HK-2 (cell line): ENCODE data around the gene PSTPIP1.
"Not testable (repeated sequence)": the region's sequence is repeated elsewhere in the genome, so short reads cannot be mapped to it uniquely, and the experiment has no call there.

Experiments used
- DNase-seq: peaks from one replicate; pipeline ENCODE4 v3.0.0-alpha.2; 2018; ENCODE audit not compliant: unreplicated experiment

The PSTPIP1 gene

DNA sequence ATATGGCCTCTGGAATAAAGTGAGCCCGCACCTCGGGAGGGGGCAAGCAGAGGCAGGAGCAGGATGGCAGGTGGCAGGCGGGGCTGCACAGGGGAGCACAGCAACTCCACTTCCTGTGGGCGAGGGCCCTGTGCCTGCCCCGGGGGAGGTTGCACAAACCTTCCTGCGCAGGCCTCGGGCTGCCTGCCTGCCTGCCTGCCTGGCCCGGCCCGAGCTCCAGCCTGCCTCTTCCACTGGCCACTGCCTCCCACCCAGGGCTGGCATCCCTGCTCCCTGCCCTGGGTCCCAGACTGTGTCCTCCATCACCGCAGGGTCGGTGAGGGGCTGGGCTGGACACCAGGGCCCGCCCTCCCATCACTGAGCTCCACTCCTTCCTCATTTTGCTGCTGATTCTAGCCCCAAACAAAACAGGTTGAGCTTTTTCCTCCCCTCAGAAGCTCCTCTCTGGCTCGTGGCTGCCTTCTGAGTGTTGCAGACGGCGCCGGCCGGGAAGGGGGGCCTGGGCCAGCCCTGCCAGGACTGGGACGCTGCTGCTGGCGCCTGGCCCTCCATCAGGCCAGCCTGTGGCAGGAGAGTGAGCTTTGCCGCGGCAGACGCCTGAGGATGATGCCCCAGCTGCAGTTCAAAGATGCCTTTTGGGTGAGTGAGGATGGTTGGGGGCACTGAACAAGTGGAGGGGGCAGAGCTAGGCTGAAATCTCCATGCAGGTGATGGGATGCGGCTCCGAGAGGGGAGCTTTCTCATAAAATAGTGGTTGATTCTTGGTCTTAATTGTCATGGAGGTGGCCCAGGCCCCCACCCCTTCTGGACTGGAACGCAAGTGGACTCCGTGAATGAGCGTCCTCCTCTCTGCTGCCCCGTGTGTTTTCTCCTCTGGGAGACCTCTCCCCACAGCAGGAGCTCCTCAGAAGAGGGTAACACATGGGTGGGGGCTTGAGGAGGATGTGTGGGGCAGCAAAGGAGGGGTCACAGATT, at the start of gene PSTPIP1:
PSTPIP1 (plus strand) TSS at position 156 of the 975 bp plus-strand sequence; CDS start at position 604, 448 bp downstream.
- DNase-seq: no peak

DNA sequence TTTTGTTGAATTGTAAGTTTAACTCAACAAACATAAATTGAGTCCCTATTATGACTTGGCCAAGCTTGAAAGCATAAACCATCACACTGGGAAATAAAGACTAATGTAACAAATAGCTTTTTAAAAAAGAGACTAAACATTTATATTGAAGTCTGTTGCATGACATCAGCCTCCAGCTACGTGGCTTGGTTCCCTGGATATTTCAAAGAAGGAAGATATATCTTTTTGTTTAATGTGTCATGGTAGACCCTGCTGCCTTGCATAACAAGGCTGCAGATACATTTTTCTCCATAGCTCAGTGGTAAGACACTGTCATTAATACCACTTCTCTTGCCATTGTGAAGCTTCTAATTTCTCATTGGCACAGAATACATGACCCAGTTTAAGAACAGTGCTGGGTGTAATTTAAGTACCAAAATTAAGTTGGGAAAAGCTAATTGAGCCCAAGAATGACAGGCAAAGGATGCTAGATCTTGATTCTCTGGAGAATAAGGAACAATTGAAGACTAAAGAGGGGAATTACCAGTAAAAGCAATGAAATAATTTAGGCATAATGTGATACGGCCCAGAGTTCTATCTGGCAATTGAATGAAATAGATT, 49.3 kb upstream of the PSTPIP1 start:
- DNase-seq: no peak

DNA sequence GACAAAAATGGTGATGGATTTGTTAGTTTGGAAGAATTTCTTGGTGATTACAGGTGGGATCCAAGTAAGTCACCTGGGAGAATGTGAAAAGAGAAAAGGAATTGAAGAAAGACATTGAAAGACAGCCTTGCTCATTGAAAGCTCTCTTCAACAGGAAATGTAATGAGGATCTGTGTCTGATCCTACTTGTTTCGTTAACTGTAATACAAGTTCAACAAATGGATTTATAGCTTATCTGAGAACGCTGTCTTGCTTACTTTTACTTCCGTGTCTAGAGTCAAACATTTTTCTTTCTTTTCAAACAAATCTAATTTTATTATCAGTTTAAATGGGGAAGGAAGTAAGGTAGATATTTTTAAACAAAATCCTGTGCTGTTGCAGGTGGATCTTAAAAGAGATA, 47.5 kb upstream of the PSTPIP1 start:
- no peak for DNase-seq

DNA sequence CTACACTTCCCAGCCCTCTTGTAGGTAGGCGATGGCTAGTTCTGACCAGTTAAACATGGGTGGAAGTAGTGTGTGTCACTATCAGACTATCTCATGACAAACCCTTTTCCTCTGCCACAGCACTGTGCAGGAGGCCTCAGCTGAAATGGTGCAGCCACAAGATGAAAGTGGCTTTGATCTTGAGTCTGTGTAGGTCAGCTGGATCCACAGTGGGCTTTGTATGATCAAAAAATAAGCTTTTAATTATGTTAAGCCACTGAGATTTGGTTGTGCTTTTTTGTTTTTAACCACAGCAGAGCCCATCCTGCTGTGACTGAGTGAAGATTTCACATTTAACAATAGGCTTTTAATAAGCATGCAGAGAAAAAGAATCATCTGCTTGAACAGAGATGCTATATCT, 43.7 kb upstream of the PSTPIP1 start:
- DNase-seq: no peak

DNA sequence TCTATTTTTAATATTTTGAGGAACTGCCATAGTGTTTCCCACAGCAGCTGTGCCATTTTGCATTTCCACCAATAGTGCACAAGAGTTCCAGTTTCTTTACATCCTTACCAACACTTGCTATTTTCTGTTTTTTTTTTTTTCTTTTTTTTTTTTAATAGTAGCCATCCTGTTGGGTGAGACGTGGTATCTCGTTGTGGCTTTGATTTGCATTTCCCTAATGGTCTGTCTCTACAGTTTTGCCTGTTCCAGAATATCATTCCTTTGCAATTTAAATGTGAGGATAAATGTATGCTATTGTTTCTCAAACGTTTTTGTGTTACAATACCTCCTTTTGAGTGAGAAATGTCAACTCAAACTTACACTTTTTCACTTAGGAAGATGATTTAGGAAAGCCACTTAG, 41.0 kb upstream of the PSTPIP1 start:
- no peak for DNase-seq

DNA sequence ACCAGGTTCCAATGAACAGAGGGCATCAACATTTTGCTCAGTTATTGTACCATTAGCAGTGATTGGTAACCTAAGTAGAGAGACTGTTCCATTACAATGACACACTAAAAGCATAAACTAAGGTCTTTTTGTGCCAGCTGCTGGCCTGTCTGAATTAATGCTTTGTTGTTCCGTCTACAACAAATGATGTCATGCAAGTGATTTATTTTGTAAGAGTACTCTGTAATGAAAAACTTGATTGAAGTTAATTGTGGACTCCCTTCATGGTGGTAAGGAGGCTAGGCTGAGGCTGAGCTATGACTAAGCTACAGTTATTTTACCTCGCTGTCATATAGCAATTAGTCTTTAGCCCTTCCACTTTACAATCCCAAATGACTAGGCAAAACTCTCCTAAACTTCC, 40.2 kb upstream of the PSTPIP1 start:
- no peak for DNase-seq

DNA sequence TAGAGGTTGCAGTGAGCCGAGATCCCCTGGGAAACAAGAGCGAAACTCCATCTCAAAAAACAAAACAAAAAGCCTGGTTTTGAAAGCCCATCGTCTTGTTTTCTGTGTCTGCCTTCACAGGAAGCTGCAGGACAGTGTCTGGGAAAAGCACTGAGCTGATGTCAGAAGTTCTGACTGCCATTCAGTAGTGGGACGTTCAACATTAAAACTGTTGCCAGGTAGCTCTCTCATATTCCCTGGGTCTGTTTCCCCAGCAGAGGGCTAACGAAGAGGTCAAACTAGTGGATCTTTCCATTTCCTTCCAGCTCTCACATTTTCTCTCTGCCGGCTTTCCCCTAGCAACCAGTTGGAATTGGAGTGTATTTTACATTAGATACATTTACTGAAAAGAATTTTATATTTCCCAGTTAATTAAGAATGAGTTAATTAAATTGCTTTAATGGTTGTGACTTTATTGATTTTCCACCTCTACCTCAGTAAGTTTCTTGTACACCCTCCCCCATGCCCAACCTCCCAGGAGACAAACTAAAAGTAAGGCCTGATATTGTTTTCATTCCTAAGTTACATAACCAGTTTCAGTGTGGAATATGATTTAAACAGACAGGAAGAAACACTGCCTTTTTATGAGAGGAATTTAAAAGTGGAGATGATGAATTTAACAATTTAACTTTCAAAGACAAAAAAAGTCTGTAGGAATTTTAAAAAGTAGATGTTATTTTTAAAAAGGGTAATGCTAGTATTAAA, 33.5 kb upstream of the PSTPIP1 start:
- no peak for DNase-seq

DNA sequence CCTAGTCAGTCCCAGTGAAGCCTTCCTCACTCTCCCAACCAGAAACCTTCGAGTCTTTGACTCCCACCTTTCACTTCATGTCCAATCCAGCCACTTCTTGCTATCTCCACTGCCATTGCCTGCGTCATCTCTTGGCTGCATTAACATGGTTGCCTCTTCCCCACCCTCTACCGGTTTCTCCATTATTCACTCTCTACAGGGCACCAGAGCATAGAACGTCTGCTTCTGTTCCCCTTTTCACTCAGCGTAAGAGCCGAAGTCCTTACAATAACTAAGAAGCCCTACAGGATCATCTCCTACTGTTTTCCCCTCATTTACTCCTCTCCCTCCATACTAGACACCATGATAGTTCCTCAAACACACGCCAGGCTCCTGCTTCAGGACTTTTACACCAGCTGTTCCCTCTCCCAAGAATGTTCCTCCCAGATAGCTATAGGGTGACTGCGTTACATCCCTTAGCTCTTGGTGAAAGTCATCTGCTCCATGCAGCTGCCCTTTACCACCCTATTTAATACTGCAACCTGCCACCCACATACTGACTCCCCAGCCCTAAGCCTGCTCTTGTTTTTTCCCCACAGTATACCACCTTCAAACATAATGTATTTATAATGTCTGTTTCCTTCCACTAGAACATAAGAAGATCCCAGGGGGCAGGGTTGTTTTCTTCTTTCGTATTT, 32.5 kb upstream of the PSTPIP1 start:
- no peak for DNase-seq

DNA sequence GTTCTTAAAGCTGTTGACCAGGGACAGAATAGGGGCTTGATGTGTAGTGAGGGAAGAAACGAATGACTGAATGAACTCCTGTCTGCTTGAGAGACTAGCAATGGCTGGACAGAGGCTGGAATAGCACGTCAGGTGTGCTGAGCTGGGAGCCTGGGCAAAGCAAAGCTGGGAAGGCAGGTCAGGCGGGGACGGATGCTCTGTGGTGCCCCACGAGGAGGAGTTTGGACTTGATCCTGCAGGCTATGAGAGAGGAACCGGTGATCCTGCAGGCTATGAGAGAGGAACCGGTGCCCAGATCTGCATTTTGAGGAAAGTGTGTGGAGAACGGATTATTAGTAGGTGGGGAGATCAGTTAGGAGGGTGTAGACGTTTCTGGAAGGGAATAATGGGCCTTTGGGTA, 31.3 kb upstream of the PSTPIP1 start:
- DNase-seq: no peak

DNA sequence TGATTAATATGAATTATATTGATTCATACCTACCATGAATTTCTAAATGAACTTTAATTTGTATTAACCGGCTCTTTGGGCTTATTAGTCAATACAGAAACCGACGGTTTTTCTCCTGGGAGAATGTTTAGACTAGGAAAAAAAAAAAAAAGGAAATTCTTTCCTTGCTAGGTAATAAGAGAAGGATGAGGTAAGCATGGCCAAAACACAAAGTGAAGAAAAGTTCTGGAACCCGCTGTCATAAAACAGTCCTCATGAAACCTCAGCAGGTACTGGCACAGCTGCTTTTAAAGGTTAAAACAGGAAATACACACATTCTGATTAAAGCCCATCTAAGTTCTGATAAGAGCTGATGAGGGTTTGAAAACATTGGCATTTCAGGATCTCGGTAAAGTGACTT, 30.8 kb upstream of the PSTPIP1 start:
- DNase-seq: no peak

DNA sequence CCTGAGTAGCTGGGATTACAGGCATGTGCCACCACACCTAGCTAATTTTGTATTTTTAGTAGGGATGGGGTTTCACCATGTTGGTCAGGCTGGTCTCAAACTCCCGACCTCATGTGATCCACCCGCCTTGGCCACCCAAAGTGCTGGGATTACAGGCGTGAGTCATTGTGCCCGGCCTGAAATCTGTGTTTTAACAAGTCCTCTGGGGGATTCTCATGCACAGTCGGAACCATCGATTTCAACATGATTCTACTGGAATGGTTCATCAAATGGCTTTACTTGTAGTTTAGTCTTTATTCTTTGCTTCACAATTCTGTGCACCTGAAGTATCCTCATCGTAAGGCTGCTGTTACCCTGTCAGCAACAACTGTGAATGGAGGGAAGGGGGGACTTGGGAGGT, 28.9 kb upstream of the PSTPIP1 start:
- not testable (repeated sequence) for DNase-seq

DNA sequence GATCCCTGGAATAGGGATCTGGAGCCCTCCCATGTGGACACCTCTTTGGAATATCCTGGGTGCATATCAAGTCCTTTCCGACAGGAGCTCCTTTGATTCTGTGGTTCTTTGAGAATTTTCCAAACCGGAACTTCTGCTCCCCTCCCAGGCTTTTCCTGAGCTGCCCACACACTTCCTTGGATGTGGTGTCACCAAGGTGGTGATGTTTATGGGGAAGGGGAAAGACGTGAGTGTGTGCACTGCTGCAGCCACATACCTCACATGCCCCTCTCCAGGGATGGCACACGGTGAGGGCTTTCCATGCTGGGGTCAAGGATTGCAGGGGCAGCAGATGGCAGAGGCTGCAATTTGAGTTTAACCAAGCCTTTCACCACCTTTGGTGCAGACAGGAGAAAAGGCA, 27.9 kb upstream of the PSTPIP1 start:
- no peak for DNase-seq

DNA sequence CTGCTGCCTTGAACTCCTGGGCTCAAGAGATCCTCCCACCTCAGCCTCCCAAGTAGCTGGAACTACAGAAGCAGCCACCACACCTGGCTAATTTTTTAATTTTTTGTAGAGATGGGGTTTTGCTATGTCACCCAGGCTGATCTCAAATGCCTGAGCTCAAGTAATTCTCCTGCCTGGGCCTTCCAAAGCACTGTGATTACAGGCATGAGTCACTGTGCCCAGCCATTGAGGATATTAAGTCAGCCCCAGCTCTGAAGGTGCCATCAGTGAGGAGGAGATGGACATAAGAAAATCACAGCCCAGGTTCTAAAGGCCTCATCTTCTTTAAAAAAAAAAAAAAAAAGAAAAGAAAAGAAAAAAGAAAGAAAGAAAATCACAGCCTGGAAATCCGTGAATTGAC, 26.6 kb upstream of the PSTPIP1 start:
- DNase-seq: no peak

DNA sequence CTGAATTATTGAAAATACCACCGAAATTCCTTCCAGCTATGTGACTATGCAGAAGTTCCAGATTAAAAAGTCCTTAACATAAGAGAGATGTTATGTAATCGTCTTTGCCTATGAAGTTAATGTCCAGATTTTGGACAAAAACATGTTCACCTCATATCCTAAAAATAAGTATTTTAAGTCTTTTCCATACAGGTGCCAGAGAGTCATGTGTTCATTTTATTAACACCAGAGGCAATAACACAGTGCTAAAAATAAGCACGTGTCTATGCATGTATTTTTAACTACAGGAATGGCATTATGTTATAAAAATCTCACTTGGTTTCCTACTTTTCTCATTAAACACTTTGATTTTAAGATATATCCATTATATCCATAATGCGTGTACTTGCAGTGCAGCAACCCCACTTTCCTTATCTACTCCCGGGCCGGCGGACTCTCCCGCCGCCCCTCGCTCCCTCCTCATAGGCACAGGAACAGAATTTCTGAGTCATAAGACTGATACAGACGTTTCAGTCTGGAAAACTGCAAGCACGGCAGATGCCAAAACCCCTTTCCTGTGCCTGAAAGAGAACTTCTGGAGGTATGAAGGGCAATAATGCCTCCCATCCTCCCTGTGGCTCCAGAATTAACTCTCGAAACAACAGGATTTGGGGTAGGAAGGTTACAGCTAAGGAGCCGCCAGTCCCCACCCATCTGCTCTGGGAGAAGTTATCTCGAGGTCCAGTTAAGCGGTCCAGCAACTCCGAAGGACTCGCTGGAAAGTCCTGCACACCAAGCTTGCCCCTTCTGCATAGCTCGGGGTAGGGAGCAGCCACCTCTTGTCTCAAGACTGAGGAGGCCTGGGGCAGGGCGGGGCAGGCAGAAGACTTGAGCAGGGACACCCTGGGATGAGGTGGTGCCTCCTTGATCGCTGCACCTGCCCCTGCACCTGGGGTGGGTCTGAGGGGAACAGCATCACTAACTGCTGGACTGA, 22.3 kb upstream of the PSTPIP1 start:
- no peak for DNase-seq

DNA sequence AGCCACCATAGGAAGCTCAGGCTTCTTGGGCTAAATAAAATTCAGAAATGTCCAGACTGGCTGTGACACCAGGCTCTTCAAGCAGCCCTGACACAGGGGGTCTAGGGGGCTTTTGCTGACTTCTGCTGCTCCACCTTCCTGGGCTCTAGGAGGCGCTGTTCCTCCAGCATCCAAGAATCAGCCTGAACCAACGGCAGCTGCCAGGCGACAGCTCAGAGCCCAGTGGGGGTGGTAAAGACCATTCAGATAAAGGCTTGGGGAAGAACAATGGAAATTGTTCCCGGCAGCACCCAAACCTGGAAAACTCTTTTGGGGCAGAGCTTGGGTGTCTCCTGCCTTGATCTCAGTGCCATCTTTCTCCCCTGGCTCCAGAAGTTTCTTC, 21.6 kb upstream of the PSTPIP1 start:
- DNase-seq: no peak

DNA sequence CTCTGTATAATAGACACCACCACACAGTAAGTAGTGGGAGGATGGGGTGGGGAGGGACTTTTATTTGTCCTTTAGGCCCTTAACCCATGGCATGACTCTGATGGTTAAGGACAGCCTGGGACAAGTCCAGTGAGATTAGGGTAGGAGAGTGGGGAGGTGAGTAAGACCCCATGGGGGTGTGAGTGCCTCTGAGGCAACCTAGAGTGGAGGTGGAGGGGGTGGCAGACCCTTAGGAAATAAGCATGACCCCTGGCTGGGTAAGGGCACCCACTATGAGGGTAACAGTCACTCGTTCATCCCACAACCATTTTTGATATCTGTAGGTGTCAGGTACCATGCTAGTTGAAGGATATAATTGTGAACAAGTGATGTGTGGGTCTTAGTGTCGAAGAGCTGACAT, 21.0 kb upstream of the PSTPIP1 start:
- no peak for DNase-seq

DNA sequence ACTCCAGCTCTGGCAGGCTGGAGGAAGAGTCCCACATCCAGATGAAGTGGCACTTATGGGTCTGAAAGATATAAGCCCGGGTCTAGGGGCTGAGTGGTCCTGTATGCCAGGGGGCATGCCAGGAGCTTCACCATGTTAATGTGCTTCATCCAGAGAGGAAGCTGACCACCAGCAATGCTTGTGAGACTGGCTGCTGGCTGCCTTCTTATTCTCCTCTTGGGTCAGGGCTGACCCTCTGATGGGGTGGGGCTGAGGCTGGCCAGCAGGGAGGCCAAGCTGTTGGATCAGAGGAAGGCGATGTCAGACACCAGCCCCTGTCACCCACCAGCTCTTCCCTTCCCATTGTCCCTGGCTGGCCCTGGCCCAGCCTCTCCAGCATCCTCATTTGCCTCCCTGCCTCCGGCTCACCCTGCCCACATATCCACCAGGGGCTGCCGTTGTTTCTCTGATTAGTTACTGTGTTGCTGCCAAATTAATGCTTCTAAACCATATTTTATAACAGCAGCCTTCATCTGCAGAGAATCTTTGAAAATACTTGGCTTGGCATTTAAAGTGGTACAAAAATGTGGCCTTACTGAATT, 20.4 kb upstream of the PSTPIP1 start:
- DNase-seq: no peak

DNA sequence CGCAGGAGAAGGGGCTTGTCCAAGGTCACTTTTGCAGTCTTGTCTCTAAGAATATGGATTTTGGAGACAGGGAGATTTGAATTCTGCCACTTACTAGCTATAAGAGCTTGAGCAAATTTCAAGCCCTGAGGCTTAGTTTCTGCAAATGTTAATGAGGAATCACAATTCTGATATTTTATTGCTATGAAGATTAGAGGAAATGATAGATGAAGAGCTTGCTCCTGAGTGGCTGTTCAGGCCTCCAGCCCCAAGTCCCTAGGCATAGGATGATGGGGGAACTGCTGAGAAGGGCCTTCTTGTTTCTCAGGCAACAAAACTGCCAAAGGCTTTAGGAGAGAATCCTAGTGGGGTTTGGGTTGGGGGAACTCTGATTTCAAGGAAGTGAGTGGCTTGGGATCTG, 18.8 kb upstream of the PSTPIP1 start:
- DNase-seq: no peak

DNA sequence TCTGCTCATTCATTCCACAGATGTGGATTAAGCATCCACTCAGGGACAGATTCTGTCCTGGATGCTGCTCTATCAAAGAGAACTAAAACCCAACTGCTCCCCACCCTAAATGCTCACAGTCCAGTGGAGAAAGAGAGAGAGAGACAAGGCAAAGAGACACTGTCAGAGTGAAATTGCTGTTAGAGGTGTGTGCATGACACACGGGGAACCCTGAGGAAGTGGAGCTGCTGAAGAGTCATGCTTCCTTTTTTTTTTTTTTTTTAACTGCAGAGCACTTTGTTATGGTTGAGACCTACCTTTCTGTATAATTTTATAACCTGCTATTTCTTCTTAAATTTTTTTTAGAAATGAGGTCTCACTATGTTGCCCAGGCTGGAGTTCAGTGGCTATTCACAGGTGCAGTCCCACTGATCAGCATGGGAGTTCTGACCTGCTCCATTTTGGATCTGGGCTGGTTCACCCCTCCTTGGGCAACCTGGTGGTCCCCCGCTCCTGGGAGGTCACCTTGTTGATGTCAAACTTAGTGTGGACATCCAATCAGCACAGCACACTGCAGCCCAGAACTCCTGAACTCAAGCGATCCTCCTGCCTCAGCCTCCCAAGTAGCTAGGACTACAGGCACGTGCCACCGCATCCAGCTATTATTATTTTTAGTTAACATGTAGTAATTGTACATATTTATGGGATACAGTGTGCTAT, 18.2 kb upstream of the PSTPIP1 start:
- no peak for DNase-seq
